GM19240 (cell line): ENCODE results near the gene TRIM51.
"Not testable (repeated sequence)": the region's sequence is repeated elsewhere in the genome, so short reads cannot be mapped to it uniquely, and the experiment has no call there.

Experiments used
- DNase-seq: peaks from one replicate; pipeline ENCODE4 v3.0.0; 2011; ENCODE audit warnings: low spot score; ENCODE audit not compliant: insufficient read length

Gene TRIM51, protein sequence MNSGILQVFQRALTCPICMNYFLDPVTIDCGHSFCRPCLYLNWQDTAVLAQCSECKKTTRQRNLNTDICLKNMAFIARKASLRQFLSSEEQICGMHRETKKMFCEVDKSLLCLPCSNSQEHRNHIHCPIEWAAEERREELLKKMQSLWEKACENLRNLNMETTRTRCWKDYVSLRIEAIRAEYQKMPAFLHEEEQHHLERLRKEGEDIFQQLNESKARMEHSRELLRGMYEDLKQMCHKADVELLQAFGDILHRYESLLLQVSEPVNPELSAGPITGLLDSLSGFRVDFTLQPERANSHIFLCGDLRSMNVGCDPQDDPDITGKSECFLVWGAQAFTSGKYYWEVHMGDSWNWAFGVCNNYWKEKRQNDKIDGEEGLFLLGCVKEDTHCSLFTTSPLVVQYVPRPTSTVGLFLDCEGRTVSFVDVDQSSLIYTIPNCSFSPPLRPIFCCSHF

DNA sequence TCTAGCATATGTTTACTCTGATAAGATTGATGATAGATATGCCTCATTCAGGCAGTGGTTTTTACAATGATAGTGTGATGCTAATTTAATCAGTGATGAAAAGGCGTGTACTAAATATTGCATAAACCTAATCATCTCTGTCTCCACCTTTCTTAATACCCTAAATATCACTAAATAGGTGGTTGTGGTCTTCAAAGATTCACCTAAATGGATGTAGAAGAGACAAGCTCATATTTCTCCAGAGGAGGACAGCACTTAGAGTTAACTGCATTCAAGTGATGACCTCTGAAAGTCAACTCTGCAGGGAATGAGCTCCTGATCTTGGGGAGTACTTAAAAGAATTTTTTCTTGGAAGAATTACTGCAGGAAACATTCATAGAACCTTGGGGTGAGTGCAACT, at the start of gene TRIM51:
Gene TRIM51, plus strand, starts transcription at position 301 of the 400 bp plus-strand sequence. CDS start 2,132 bp downstream, outside the sequence.
- DNase-seq = not testable (repeated sequence)

DNA sequence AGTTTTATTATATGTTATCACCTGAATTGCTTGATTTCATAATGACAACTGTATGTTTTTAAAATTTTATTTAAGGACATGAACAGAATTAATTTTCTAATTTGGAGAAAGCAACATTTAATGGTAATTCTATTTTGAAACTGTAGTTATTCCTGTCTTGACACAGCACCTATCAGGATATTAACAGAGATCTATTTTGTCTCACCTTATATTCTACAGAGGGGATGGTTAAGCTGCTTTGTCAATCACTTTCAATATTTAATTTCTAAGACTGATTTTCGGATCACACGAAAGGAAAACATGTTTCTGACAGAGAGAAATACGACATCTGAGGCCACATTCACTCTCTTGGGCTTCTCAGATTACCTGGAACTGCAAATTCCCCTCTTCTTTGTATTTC, 44.6 kb upstream of the TRIM51 start, which contains the start of gene OR5D16:
Gene OR5D16, plus strand, starts transcription at position 301 of the 400 bp plus-strand sequence. Its CDS starts 0 bp downstream, at position 301.
- DNase-seq = no peak

DNA sequence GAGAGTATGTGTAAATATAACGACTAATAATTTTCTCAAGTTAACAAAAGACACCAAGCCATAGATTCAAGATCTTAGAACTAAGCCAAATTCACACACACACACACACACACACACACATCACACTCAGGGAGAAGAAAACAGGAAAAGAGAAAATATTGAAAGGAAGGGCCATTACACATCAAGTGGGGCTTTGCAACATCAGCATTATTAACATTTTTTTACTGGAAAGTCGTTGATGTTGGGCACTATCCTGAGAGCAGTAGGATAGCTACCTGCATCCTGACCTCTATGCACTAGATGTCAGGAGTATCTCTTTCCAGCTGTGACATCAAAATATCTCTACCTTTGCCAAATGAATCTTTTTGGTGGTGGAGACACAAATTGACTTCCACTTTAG, 35.6 kb upstream of the TRIM51 start:
- no peak for DNase-seq

DNA sequence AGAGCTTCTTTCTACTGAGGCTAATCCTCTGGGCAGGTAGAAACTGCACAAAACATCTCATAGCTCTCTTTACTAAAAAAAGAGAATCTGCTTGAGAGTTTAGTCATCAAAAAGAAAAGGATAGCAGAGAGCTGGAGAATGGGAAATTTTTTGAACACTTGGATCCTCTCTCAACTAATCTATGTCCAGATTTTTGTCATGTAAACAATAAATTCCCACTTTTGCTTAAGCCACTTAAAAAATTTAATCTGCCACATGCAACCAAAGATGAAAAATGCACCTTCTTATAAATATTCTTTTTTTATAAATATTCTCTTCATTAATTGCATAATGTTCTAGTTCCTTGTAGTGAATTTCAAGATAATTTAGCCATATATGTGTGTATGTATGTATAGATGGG, 34.1 kb upstream of the TRIM51 start:
- DNase-seq = no peak

DNA sequence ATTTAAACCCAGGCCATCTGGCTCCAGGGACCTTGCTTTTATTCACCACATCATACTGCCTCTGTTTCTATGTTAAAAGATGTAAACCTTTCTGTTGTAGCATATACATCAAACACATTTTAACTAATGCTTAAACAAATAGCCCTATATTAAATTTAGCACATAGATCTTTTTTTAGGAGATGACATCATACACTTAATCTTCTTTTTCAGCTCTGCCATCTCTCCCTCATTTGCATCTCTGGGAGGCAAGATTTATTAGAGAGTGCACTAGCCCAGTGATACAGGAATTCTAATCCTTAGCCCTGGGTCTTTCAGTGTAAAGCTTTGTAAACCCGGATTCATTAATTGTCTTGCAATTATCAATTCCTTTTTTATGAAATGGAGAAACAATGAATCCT, 31.0 kb upstream of the TRIM51 start:
- no peak for DNase-seq

DNA sequence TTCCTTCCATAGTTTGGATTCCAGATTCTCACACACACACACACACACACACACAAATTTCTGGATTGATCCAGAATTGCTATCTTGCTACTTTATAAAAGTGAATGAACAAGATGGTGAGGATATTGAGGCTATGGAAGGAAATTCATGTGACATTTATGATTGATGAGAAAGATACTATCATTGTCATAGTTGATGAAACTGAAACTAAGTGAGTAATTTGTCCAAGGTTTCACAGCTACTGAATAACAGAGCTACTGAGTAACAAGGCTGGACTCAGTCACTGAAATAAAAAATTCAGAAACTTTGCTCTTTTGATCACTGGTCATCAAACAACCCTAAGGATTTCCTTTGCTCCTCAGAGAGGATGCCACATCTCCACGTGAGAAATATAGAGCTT, 28.4 kb upstream of the TRIM51 start:
- no peak for DNase-seq

DNA sequence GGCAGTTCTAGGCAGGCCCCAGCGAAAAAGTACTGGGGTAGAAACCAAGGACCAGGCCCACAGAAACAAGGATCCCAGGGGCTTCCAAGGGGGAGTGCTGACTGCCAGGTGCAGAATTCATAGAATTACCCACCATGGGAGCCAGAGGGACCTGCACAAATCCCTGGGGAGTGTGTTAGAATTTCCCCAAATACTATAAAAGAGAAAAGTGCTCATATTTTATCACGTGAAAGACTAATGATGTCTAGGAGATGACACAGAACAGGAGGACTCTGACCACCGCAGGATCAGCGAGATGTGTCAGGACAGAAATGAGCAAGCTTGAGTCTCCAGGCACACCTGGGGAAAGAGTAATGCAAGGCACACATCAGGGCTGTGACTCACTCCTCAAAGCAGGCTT, 15.7 kb upstream of the TRIM51 start:
- not testable (repeated sequence) for DNase-seq

DNA sequence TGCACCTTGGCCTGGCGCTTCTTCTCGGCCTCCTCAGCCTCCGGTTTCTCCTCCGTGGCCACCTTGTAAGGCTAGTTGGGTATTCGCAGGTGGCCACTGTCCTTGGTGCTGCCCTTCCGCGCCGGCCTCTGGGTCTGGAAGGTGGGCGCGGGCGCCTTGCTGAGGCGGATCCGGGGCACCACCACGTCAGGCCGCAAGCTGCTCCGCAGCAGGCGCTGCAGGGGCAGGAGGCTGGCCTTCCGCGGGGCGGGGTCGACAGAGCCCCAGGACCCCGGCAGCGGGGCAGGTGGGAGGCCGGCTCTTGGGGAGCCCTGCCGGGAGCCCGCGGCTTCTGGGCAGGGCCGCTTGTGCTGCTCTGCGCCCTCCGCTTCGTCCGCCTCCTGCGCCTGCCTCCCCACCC, 10.4 kb upstream of the TRIM51 start:
- not testable (repeated sequence) for DNase-seq

DNA sequence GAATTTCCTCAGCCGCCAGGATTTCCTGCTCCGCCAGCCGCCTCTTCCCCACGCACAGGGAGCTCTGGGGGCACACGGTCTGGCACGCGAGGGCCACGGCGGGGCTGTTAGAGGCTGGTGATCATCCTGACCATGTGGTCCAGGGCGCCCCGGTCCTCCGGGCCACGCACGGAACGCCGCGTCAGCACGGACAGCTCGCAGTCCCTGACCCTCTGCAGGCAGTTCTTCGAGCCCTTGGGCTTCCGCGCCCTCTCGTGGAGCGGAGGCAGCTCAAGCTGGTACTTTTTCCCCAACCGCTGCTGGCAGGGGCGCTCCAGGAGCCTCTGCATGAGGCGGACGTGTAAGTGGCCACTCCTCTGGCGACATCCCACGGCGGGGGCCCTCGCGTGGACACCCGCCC, 10.0 kb upstream of the TRIM51 start:
- not testable (repeated sequence) for DNase-seq

DNA sequence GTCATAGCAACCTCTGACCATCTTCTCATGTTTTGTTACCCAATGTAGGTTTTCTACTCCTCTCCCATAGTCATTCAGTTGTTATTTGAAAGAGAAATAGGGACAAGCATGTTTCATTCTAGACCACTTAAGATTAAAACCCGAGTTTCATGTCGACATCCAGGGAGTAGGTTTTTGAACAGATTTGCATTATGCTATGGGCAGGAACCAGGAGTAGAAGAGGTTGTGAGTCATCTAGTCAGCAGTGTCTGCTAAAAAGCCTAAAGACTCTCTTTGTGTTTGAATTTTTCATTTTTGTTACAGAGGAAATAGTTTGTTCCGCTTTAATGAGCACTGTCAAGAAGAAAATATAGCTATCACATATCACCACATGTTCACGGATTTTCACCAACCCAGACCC, 1.9 kb downstream of the TRIM51 start:
- not testable (repeated sequence) for DNase-seq

DNA sequence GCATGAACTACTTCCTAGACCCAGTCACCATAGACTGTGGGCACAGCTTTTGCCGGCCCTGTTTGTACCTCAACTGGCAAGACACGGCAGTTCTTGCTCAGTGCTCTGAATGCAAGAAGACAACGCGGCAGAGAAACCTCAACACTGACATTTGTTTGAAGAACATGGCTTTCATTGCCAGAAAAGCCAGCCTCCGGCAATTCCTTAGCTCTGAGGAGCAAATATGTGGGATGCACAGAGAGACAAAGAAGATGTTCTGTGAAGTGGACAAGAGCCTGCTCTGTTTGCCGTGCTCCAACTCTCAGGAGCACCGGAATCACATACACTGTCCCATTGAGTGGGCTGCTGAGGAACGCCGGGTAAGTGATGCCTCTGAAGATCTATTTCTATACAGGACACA, 2.4 kb downstream of the TRIM51 start:
- not testable (repeated sequence) for DNase-seq

DNA sequence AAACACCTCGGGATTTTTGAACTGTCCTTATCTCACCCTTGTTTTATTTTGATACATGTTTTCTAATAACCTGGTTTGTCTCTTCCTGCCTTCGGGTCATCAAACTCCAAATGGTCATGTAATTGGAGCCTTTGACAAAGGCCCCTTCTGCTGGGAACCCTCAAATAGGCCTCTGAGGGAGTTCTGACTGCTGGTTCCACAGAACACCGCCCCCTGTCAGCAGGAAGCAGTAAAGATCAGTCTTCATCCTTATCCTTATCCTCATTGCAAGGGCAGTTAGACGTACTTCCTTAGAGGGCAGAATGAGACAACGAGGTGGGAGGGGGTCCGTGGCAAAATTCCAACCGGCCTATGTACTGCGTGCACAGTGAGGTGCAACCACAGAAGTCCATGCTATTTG, 12.1 kb downstream of the TRIM51 start:
- DNase-seq = no peak

DNA sequence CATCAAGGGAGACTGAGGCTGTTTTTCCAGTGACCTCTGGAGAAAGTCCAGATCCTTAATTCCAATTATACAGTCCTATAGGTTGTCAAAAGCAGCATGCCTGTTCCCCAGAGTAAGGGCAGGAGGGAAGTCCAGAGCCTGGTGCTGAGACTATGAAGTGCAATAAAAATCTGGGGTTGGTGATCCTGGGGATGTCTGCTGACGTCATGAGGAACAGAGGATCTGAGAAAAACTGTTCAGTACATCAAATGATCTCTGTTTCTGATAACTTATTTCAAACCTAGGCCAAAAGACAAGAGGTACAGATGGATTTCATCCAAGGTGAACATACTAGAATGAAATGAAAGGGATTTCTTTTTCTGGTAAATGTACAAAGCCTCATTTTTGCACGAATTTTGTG, 19.2 kb downstream of the TRIM51 start:
- no peak for DNase-seq

DNA sequence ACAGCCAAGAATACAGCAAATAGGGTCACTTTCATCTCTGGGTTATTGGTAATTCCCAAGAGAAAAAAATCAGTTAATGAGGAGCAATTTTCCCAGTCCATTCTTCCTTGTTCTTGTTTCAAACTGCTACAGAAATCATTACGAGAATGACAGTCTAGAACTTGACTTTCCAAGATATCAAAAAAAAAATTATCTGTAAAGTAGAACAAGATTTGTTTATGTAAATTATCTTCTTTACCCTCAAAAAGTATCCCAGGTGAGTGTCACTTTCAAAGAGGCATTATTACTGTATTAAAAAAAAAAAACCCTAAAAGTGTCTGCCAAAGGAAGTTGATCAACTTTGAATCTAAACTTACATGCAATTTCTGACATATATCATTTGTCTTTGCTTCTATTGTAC, 31.4 kb downstream of the TRIM51 start, which contains the start of gene OR5W2:
Gene OR5W2, minus strand, starts transcription at position 101 of the 400 bp plus-strand sequence. Its CDS starts 0 bp downstream, at position 101.
- no peak for DNase-seq

DNA sequence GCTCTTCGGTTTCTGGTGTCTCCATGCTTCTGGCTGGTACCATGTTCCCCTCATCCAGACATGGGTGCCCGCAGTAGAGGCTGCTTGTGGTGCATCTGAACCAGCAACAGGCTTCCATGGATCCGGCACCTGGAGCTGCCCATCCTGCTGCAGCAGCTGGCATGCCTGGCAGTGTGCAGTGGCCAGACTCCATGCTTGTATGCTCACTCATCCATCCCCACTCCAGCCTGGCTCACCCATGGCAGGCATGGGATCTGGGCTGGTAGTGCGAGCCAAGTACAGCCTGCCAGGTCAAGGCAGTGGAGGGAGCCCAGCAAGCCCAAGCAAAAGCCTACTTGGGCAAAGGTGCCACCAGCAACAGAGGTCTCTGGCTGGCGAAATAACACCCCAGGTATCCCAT, 37.4 kb downstream of the TRIM51 start:
- no peak for DNase-seq

DNA sequence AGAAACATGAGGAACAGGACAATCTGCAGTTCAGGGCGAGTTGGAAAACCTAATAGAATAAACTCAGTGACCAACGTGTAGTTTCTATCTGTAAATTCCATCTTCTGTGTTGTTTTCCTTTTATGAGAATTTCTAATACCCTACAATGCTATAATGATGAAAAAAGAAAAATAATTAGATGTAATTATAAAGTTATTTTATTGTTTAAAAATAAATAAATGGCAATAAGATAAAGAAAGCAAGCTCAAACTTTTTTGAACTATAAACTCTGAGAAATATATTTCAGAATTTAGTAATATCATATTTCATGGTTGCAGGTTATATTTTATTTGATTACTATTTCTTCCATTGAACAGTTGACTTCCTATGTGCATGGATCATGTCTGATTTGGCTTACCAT, 53.2 kb downstream of the TRIM51 start, which contains the start of gene OR5I1:
Gene OR5I1, minus strand, starts transcription at position 101 of the 400 bp plus-strand sequence. Its CDS starts 0 bp downstream, at position 101.
- DNase-seq = no peak
